GM12891 (cell line): Measurements from ENCODE around the gene PEPD.
A peak's percentile ranks its signal among the peaks of the same experiment; 100 is the strongest.

Experiments
- DNase-seq: peaks from one replicate; pipeline ENCODE4 v3.0.0; 2011; ENCODE audit warnings: low spot score; ENCODE audit not compliant: insufficient read length
- FAIRE-seq: peaks from 2 replicates; lab custom pipeline; 2011; peaks lifted over from hg19 to GRCh38; lab: Jason Lieb, UNC
- PAX5 ChIP-seq: IDR thresholded peaks from 2 replicates; pipeline ENCODE4 v1.6.1; 2011; ENCODE audit warnings: low read length, moderate library complexity, mild to moderate bottlenecking; ENCODE audit not compliant: insufficient read depth, severe bottlenecking
- POLR2A ChIP-seq: IDR thresholded peaks from 2 replicates; pipeline ENCODE4 v1.6.1; 2011; ENCODE audit warnings: low read depth, low read length, control low read depth
- POLR2AphosphoS5 ChIP-seq: IDR thresholded peaks from 2 replicates; pipeline ENCODE4 v1.6.1; 2011; ENCODE audit warnings: low read depth, low read length, control low read depth
- POU2F2 ChIP-seq: IDR thresholded peaks from 2 replicates; pipeline ENCODE4 v1.6.1; 2011; ENCODE audit warnings: low read depth, mild to moderate bottlenecking, control low read depth, low read length, moderate library complexity
- SPI1 ChIP-seq: IDR thresholded peaks from 2 replicates; pipeline ENCODE4 v1.6.1; 2011; ENCODE audit warnings: low read depth, low read length, control low read depth
- TAF1 ChIP-seq: IDR thresholded peaks from 2 replicates; pipeline ENCODE4 v1.6.1; 2011; ENCODE audit warnings: low read depth, low read length, control low read depth

Gene PEPD

GRCh38 chr19:33430674-33431277, 90.8 kb downstream of the PEPD start:
- peak; percentile 86 for FAIRE-seq
- TF ChIP-seq POLR2A: no peak
- TF ChIP-seq POLR2AphosphoS5: no peak
- no peak for TF ChIP-seq POU2F2
- no peak for TF ChIP-seq TAF1
- no peak for TF ChIP-seq PAX5
- no peak for TF ChIP-seq SPI1
- DNase-seq: peak; percentile 68

GRCh38 chr19:33429891-33430673, 91.5 kb downstream of the PEPD start:
- TF ChIP-seq PAX5 (no peak), POLR2A (no peak), POU2F2 (no peak), POLR2AphosphoS5 (no peak), SPI1 (no peak), TAF1 (no peak)
- FAIRE-seq (no peak), DNase-seq (no peak)

GRCh38 chr19:33428627-33429125, 92.9 kb downstream of the PEPD start:
- DNase-seq (no peak), FAIRE-seq (peak; percentile 16)
- no peak for TF ChIP-seq PAX5
- no peak for TF ChIP-seq POLR2AphosphoS5
- no peak for TF ChIP-seq POU2F2
- TF ChIP-seq SPI1: no peak
- no peak for TF ChIP-seq TAF1
- TF ChIP-seq POLR2A: no peak

GRCh38 chr19:33427801-33428626, 93.6 kb downstream of the PEPD start:
- FAIRE-seq (no peak), DNase-seq (no peak)
- TF ChIP-seq TAF1 (no peak), POLR2AphosphoS5 (no peak), SPI1 (no peak), POU2F2 (no peak), POLR2A (no peak), PAX5 (no peak)

- no peak for FAIRE-seq
- no peak for DNase-seq
- TF ChIP-seq TAF1: no peak
- TF ChIP-seq POLR2AphosphoS5: no peak
- TF ChIP-seq SPI1: no peak
- TF ChIP-seq POLR2A: no peak
- no peak for TF ChIP-seq PAX5
- no peak for TF ChIP-seq POU2F2
Observed at GRCh38 chr19:33426621-33427361, 94.8 kb downstream of the PEPD start.

GRCh38 chr19:33424181-33424580, 97.4 kb downstream of the PEPD start:
- DNase-seq: no peak
- FAIRE-seq: no peak
- TF ChIP-seq POLR2A (no peak), SPI1 (no peak), TAF1 (no peak), PAX5 (no peak), POLR2AphosphoS5 (no peak), POU2F2 (no peak)

- DNase-seq (no peak), FAIRE-seq (no peak)
- TF ChIP-seq PAX5: no peak
- TF ChIP-seq TAF1: no peak
- TF ChIP-seq POLR2AphosphoS5: no peak
- no peak for TF ChIP-seq POLR2A
- TF ChIP-seq POU2F2: no peak
- TF ChIP-seq SPI1: no peak
Observed at GRCh38 chr19:33422369-33423180, 99.0 kb downstream of the PEPD start.

GRCh38 chr19:33421368-33421767, 100.2 kb downstream of the PEPD start:
- TF ChIP-seq POLR2A (no peak), SPI1 (no peak), PAX5 (no peak), TAF1 (no peak), POLR2AphosphoS5 (no peak), POU2F2 (no peak)
- DNase-seq: no peak
- no peak for FAIRE-seq

- FAIRE-seq: no peak
- TF ChIP-seq POU2F2: no peak
- no peak for TF ChIP-seq POLR2A
- TF ChIP-seq PAX5: no peak
- no peak for TF ChIP-seq TAF1
- no peak for TF ChIP-seq SPI1
- no peak for TF ChIP-seq POLR2AphosphoS5
- no peak for DNase-seq
Observed at GRCh38 chr19:33420821-33421220, 100.8 kb downstream of the PEPD start.
